ENCODE measurements around the gene C11orf16.
"Not testable (repeated sequence)": the region's sequence is repeated elsewhere in the genome, so short reads cannot be mapped to it uniquely, and the experiment has no call there.

The C11orf16 gene

DNA sequence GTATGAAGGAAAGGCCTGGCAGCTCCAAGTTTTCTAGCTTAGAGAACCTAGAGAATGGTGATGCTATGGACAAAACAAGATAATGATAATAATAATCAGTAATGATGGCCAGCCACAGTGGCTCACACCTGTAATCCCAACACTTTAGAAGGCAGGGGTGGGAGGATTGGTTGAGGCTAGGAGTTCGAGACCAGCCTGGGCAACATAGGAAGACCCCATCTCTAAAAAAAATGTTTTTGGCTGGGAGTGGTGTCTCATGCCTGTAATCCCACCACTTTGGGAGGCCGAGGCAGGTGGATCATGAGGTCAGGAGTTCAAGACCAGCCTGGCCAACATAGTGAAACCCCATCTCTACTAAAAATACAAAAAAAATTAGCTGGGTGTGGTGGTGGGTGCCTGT lies 3.0 kb upstream of the C11orf16 start:
- DNase-seq: not testable (repeated sequence)

DNA sequence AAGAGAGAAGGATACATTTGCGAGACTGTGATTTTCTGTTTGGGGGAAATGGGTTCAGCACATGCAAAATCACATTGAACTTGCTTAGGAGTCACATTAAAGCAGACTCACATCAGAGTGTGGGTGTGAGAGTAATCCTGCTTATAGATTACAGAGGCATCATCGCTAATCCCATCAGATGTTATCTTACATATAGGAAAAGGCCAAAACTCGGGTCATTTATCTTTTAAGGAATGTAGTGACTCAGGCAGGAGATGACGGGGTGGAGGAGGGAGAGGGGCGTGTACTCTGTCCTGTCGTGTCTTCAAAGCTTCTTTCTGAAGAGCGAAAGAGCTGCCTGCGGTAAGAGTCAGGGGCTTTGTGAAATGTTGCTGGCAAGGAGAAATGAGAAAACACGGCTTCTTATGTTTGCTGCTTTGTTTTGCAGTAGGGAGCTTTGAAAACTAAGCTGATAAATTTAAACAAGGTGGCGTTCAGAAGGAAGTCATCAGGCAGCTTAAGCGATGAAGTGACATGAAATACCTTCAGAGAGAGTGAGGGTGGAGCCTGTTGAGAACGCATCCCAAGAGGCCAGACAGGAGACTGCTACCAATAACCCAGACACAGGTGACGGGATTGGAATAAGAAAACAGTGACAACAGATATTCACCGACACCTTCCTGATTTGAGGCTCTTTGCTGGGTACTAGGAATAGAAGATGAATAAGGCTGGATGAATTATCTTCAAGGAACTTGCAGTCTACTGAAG lies 2.2 kb upstream of the C11orf16 start:
- no peak for DNase-seq

DNA sequence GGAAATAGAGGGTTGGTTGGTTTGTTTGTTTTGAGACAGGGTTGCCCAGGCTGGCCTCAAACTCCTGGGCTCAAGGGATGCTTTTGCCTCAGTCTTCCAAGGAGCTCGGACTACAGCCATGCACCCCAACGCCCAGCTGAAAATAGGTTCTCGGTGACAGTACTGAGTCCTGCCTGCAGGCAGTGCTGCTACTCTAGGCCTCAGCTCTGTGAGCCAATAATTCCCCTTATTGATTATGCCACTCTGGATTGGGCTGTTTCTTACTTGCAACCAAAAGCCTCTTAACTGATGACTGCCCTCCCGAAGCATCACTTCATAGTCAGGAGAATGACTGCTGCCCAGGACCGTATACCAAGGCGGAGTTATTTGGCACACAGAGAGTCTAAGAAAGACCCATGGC lies 1.2 kb upstream of the C11orf16 start:
- no peak for DNase-seq

DNA sequence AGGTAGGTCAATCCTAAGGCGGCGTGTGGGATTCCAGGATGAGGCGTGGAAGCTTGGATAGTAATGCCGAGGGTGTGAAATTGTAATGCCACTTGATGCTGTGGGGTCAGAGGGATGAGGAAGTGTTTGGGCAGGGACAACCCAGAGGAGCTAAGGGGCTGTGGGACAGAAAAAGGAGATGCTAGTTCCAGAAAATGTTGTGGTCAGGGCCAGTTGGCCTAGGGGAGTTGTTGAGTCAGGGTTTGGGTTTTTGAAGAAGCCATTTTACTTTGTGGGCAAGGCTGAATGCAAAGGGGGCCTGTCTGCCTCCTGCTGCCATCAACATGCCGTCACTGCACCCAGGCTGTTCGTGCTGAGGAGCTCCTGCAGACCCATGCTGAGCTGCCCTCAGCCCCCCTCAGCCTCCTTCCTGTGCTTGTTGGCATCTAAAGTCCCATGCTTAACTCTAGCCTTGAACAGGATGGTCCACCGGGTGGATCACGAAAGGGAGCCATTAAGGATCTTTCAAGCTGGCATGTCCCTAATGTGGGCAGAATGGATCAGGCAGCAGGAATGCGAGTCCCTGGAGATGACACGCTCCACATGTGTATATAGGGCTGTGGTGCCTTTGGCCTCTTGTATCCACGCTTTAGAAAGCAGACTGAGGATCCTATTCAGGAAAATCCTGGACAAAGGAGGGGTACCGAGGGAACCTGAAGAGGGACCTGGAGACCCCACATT lies 2.1 kb downstream of the C11orf16 start:
- peak; percentile 62 for DNase-seq

DNA sequence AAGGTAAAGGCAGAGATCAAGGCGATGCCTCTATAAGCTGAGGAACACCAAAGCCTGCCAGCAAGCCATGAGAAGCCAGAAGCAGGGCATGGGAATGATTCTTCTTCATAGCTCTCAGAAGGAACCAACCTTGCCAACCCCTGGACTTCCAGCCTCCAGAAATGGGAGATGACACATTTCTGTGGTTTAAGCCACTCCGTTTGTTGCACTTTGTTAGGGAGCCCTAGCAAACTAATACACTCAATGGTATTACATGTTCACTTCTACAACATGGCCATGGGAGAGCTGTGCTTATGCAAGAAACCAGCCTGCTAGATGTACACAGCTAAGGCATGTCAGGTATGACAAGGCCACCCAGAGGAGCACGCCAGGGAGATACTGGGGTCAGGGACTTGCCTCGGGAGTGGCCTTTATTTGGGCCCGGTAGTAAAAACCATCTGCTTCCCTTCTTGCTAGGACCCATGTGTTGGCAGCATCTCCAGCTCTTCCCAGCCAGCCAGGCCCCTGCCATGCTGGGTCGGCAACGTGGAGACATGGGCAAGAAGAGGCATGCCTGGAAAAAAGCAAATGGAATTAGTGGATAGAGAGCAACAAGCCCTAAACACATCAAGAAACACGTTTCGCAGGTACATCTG lies 3.6 kb downstream of the C11orf16 start:
- DNase-seq: peak; percentile 53

DNA sequence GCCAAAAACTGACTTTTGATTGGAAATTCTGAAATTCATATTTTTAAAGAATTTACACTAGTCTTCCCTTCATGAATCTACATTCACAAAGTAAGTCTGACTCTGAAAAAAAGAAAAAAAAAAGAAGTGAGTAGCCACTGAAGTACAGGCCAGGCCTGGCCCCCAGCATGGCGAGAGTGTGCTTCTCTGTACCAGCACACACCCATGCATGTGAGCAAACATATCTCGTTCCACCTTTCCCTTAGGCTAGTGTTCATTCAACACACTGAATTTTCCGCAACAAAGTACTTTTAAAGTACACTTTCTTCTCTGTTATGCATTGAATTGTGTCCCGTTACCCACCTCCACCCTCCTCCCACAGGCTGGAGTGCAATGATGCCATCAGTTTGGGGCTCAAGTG lies 4.5 kb downstream of the C11orf16 start:
- no peak for DNase-seq

DNA sequence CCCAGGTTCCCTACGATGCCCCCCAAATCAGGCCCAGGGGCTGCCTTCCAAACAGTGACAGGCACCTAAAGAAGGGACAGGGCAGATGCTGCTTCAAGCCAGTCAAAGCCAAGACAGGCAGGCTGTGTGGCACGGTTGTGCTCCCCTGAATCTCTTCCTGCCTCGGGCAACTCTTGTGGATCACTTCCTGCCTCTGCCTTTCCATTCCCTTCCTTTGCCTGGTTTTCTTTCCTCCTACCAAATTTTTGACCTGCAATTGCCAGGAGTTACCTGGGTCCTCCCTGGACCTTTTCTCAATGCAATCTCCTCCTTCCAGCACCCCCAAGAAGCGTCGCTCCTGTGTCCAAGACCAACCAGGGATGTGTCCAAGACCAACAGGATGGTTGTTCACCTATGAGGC lies 5.5 kb downstream of the C11orf16 start:
- no peak for DNase-seq

DNA sequence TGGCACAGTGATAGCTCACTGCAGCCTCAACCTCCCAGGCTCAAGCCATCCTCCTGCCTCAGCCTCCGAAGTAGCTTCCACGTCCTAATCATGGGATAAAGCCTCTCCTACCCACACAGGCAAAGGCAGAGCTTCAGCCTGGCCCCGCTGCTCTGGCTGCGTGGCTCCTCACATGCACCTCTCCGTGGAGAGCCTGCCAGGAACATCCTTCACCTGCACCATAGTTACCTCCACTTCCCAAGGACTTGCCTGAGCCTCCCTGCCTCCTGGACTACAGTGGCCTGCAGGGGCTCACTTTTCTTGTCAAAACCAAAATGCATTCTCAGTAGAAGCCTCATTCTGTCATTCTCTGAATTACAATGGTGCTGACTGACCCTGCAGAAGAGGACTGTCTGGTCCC lies 6.5 kb downstream of the C11orf16 start:
- DNase-seq: no peak

DNA sequence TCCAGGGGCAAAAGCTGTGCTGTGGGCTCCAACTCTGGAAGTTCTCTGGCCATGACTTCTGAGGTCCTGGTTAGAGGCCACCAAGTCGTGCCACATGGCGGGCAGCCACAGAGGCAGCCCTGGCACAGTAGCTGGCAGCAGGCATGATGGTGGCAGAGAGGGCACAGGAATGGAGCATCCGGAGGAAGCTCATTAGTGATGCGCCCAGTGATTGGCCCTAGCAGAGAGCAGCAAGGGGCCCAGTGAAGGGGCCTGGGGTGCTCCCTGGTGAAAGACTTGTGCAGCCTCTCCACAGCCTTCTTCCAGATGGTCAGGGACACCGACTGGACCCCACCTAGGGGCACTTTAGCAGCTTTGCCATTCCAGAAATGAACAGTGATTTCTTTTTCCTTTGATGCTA lies 7.0 kb downstream of the C11orf16 start:
- DNase-seq: no peak

DNA sequence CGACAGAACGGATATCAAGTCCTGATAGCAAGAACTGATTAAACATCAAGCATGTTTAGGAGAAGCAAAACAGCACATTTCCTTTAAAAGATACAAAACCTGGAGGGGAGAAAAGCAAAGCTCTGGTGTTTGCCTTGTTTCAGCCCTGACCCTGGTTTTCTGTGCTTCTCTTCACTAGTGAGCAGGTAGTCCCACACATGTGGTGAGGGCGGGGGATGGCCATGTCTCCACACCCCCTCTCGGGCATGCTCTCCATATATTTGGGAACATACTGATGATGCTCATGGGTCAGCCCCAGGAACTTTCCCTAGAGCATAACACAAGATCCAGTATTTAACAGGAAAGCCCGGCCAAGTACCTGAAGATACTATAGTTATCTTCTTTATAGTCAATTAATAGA lies 10.1 kb downstream of the C11orf16 start:
- DNase-seq: no peak

DNA sequence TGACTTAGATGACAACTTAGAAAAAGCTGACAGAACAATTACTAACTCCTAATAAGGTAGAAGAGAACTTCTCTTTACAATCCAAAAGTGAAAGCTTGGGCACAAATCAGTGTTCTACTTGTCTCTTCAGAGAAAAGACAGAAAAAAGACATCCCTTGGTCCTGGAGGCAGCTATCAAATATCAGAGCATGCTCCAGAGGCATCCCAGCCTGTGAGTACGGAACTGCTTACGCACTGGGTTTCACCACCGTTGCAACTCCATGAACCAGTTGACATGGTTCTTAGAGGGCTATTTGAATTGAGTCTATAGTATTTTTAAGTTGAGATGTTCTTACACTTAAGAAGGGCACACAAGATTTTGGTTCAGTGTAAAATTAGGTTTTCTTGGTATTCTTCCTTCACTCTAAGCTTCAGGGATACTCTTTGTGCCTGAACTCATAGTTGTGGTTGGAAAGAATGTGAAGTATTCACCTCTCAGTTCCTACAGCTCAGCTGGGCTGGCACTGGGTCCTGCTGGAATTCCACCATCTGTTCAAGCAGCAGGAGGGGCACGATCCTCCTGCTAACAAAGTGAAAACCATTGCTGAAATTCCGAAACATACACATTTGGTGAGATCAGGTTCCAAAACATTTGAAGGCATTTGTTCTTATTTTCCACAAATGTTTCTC lies 15.5 kb downstream of the C11orf16 start:
- no peak for DNase-seq

DNA sequence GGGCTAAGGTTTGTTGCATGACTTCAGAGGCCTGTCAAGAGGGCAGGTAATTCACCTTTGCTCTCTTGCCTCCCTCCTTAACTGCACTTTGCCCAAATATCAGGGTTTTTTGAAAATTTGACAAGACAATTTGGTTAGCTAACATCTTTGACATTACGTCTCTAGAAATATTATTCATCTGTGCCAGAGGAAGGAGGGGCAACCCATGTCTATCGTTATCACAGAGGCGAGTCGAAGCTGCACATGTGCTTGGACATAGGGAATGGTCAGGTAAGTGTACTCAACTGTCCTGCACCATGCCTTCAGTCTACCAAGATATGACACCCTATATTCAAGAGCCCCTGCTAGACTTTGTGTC lies 18.1 kb downstream of the C11orf16 start:
- DNase-seq: no peak

DNA sequence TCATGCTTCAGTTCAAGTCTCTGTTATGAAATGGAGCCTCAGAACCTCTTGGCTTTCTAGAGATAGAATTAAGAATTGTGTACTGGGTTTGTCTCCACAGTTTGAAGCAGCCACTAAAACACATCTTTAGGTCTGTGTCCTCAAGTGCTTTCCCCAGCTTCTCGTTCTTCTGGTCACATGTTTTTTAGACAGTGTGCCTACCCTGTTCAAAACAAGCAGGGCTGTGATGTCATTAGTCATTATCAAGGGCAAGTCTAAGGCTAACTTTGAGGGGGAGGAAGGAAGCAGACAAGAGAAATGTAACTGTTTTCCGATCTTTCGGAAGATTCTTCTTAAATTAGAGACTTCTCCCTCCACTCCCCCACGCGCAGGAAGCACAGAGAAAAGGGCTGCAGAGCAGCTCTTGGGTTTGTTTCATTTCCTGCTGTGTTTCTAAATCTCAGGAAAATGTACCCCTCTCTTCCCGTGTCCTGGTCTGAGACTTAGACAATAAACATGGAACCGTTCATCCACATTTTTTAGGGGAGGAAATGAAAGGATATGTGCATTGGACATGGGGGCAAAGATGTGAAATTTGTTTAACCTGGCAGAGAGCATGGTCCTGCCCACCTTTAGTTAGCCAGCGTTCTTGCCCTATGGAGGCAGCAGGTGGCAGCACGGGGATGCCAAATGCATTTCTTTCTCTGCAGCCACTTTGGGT lies 18.6 kb downstream of the C11orf16 start:
- DNase-seq: peak; percentile 77

DNA sequence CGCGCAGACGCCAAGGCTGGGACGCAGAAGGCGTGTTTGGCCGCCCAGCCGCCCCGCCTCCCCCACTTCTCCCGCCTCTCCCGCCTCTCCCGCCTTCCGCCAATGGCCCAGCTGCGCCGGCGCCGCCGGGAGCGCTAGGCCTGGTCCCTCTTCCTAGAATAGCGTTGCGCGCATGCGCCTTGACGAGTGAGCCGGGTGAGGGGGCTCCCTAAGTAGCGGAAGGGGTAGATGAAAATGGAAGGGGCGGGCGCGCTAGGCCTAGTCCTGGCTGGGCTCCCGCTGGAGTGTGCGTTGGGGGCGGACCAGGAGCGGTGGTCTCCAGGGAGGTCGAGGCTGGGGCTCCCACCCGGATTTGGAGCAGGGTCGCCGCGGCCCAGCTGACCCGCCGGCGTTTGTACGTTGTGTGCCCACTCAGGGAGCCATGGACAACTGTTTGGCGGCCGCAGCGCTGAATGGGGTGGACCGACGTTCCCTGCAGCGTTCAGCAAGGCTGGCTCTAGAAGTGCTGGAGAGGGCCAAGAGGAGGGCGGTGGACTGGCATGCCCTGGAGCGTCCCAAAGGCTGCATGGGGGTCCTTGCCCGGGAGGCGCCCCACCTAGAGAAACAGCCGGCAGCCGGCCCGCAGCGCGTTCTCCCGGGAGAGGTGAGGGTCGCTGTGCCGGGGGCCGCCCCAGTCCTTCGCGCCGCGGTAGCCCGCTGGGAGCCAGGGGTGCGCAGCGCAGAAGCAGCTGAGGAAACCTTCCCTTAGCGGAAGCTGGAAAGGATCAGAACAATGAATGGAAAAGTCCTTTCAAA lies 21.5 kb downstream of the C11orf16 start, which contains the start of gene AKIP1:
TSS of gene AKIP1 (plus strand) at position 161 of the 795 bp plus-strand sequence. CDS start at position 422, 261 bp downstream.
- DNase-seq: peak; percentile 90

DNA sequence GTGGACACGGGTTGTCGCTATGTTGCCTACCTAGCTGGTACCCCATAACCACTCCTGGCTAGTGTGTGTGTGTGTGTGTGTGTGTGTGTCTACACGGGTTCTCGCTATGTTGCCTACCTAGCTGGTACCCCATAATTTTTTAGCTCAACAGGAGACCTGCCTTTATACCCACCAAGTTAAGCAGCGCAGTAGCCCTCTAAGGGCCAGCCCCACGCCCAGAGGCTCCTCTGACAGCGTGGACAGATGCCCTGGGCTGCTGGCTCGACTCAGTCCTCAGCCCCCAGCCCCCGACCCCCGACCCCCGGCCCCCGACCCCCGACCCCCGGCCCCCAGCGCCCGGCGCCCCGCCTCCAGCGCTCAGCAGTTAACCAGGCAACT lies 22.1 kb downstream of the C11orf16 start:
- DNase-seq: no peak

DNA sequence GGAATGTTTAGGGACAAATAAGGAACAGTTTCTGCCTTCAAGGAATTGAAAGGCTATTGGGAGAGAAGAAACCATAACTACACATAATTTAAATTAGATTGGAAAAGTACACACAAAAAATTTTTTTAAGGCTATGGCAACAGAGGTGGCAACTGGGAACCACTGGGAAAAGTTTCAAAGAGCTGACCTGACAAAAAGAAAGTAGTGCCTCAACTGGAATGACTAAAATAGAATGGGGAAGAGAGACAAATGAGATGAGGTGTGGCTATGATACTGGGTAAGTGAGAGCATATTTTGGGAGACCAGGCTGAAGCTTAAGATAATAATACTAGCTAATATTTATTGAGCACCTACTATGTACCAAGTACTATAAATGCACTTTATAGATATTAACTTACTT lies 24.6 kb downstream of the C11orf16 start:
- peak; percentile 1 for DNase-seq

DNA sequence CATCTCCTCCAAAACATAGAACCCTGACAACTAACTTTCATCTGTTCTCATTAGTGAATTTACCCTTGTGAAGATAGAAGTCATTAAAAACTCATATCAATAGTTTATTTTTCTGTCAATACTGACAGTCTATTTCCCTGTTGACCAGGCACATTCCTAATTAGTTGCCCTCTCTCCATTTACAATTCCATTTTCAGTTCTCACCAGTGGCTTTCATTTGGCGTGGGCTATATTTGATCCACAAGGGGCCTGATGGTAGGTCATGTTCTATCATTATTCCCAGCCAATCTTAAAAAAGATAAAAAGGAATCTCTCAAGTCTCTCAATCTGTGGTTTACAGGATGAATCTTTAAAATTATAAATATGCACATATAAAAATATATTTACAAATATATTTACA lies 25.6 kb downstream of the C11orf16 start:
- no peak for DNase-seq

DNA sequence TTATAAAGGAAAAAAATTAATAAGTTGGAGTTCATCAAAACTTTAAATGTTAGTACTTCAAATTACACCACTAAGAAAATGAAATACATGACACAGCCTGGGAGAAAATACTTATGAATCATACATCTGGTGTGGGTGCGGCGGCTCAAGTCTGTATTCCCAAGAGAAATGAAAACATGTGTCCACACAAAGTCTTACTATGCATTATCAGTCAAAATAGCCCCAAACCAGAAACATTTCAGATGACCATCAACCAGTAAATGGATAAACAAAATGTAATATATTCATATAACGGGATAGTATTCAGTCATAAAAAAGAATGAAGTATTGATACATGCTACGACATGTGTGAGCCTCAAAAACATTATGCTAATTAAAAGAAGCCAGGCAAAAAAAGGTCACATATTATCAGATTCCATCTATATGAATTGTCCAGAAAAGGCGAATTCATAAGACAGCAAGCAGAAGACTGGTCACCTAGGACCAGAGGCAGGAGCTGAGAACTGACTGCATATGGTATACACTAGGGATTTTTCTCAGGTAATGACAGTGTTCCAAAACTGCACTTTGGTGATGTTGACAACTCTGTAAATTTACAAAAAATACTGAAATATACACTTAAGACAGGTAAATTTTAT lies 27.1 kb downstream of the C11orf16 start:
- no peak for DNase-seq

DNA sequence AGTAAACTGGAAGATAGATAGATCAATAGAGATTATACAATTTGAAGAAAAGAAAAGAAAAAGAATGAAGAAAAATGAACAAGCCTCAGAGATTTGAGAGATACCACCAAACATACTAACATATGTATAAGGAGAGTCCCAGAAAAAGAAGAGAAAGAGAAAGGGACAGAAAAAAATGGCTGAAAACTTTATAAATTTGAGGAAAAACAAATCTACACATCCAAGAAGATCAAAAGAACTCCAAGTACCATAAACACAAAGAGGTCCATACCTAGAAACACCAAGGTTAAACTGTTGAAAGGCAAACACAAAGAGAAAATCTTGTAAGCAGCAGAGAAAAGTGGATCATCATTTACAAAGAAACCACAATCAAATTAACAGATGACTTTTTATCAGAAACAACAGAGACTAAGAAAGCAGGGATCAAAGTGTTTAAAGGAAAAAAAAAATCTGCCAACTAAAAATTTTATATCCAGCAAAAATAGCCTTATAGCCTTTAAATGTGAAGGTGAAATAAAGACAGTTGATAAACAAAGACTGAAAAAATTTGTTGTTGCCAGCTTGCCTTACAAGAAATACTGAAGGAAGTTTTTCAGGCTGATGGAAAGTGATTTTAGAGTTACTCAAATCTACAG lies 33.5 kb downstream of the C11orf16 start:
- no peak for DNase-seq

DNA sequence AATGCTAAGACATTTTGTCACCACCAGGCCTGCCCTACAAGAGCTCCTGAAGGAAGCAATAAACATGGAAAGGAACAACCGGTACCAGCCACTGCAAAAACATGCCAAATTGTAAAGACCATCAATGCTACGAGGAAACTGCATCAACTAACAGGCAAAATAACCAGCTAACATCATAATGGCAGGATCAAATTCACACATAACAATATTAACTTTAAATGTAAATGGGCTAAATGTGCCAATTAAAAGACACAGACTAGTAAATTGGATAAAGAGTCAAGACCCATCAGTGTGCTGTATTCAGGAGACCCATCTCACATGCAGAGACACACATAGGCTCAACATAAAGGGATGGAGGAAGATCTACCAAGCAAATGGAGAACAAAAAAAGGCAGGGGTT lies 41.6 kb downstream of the C11orf16 start:
- DNase-seq: not testable (repeated sequence)

DNA sequence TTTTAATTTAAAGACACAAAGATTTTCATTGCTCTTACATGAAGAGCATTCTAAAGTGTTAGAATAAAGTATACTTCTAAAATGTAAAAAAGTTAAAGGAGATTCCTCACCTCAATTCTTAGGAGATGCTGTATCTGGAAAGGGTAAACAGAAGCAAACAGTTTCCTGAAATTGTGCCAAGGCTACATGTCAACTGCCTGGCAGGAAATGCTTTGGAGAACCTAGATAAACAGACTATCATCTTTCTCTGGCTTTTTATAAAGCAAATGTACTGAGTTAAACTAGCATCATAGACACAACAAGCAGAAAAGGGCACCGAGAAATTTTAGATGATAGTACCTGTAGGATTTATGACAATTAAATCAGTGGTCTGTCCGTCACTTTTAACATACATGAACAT lies 46.4 kb downstream of the C11orf16 start:
- no peak for DNase-seq
